HepG2 (cell line): Measurements from ENCODE around the gene BMPR2. TPM values are rescaled to one million over a fixed set of nuclear protein-coding genes. Genes with fewer than 3 reads are reported as not detected.

Source experiments
- GLMP ChIP-seq: sonication (generic); formaldehyde crosslinking; IDR thresholded peaks from 2 replicates; pipeline ENCODE4 v1.9.0; 2021; ENCODE audit warnings: missing genetic modification reagents, mild to moderate bottlenecking, borderline replicate concordance
- HNF4G ChIP-seq, 2 experiments: sonication (generic) in 1 of 2; formaldehyde crosslinking in 1 of 2; IDR thresholded peaks; 2 replicates each; pipeline versions ENCODE4 v1.4.0 to v1.6.1; 2011 to 2020; ENCODE audit warnings: borderline replicate concordance in 2 of 2, low read depth in 2 of 2, mild to moderate bottlenecking in 2 of 2, low read length in 1 of 2, missing genetic modification reagents in 1 of 2, moderate library complexity in 1 of 2
- HNRNPH1 ChIP-seq: fragments of 200-400 bp; formaldehyde crosslinking; optimal IDR thresholded peaks from 2 replicates; pipeline ENCODE3; 2017; ENCODE audit warnings: mild to moderate bottlenecking, low read depth, low read length
- MIXL1 ChIP-seq: IDR thresholded peaks from 2 replicates; pipeline ENCODE4 v1.6.1; 2016
- NFYB ChIP-seq: sonication (generic); formaldehyde crosslinking; IDR thresholded peaks from 2 replicates; pipeline ENCODE4 v1.4.0; 2020; ENCODE audit warnings: missing genetic modification reagents
- POLR2G ChIP-seq: fragments of 200-400 bp; formaldehyde crosslinking; IDR thresholded peaks from 2 replicates; pipeline ENCODE4 v1.6.1; 2018; ENCODE audit warnings: mild to moderate bottlenecking, low read depth, low read length, moderate library complexity
- SMAD1 ChIP-seq: sonication (generic); formaldehyde crosslinking; IDR thresholded peaks from 2 replicates; pipeline ENCODE4 v1.4.0; 2020; ENCODE audit warnings: missing genetic modification reagents, low read depth, mild to moderate bottlenecking, borderline replicate concordance
- SOX6 ChIP-seq, 2 experiments: fragments of 450-650 bp in 1 of 2; sonication (generic) in 1 of 2; formaldehyde crosslinking in 1 of 2; IDR thresholded peaks; 2 replicates each; pipeline versions ENCODE4 v1.4.0 to v1.6.1; 2017 to 2020; ENCODE audit warnings: antibody characterized with exemption in 1 of 2, mild to moderate bottlenecking in 1 of 2, missing genetic modification reagents in 1 of 2
- TARDBP ChIP-seq: sonication (generic); formaldehyde crosslinking; IDR thresholded peaks from 2 replicates; pipeline ENCODE4 v1.8.0; 2022; ENCODE audit warnings: mild to moderate bottlenecking, missing genetic modification reagents
- TCF7L2 ChIP-seq: IDR thresholded peaks from 2 replicates; pipeline ENCODE4 v1.6.1; 2011; ENCODE audit warnings: mild to moderate bottlenecking, low read depth, low read length, moderate library complexity
- TOE1 ChIP-seq: sonication (generic); formaldehyde crosslinking; IDR thresholded peaks from 2 replicates; pipeline ENCODE4 v1.4.0; 2020; ENCODE audit warnings: mild to moderate bottlenecking, missing genetic modification reagents
- ZNF10 ChIP-seq: sonication (generic); formaldehyde crosslinking; IDR thresholded peaks from 2 replicates; pipeline ENCODE4 v1.4.0; 2020; ENCODE audit warnings: mild to moderate bottlenecking, low read depth, missing genetic modification reagents, borderline replicate concordance
- ZNF317 ChIP-seq: sonication (generic); formaldehyde crosslinking; IDR thresholded peaks from 2 replicates; pipeline ENCODE4 v1.5.0; 2020; ENCODE audit warnings: mild to moderate bottlenecking, missing genetic modification reagents
- ZNF468 ChIP-seq: sonication (generic); formaldehyde crosslinking; IDR thresholded peaks from 2 replicates; pipeline ENCODE4 v1.8.0; 2022; ENCODE audit warnings: mild to moderate bottlenecking, moderate library complexity, missing genetic modification reagents
- ZNF567 ChIP-seq: sonication (generic); formaldehyde crosslinking; IDR thresholded peaks from 2 replicates; pipeline ENCODE4 v1.8.1; 2023; ENCODE audit warnings: mild to moderate bottlenecking, missing genetic modification reagents, borderline replicate concordance
- ZNF646 ChIP-seq: sonication (generic); formaldehyde crosslinking; IDR thresholded peaks from 2 replicates; pipeline ENCODE4 v1.9.0; 2021; ENCODE audit warnings: mild to moderate bottlenecking, missing genetic modification reagents
- ZNF691 ChIP-seq: sonication (generic); formaldehyde crosslinking; IDR thresholded peaks from 2 replicates; pipeline ENCODE4 v1.4.0; 2020; ENCODE audit warnings: missing genetic modification reagents, low read depth, mild to moderate bottlenecking, borderline replicate concordance
- ZNF773 ChIP-seq: sonication (generic); formaldehyde crosslinking; IDR thresholded peaks from 2 replicates; pipeline ENCODE4 v1.4.0; 2020; ENCODE audit warnings: missing genetic modification reagents, borderline replicate concordance
- ZNF790 ChIP-seq: sonication (generic); formaldehyde crosslinking; IDR thresholded peaks from 2 replicates; pipeline ENCODE4 v1.8.0; 2022; ENCODE audit warnings: missing genetic modification reagents, mild to moderate bottlenecking, borderline replicate concordance
- polyA plus RNA-seq, 8 experiments: library from polyadenylated mRNA; depleted of rRNA in 3 of 8; stranded (reverse) in 7 of 8; unstranded in 1 of 8; fragments of >200 nt; fragmentation: Illumina TruSeq in 4 of 8; extraction: Trizol in 4 of 8; gene quantifications; 2 replicates each; pipeline versions ENCODE4 v1.2.1 to v1.2.3, GENCODE V29; 2011 to 2016; ENCODE audit warnings: low read depth in 4 of 8, missing spikeins in 1 of 8, mixed read lengths in 1 of 8; ENCODE audit not compliant: insufficient read depth in 1 of 8
- total RNA-seq, 5 experiments: library from RNA; depleted of rRNA; stranded (reverse); fragments of >200 nt; fragmentation: Illumina TruSeq; extraction: Trizol; gene quantifications; 2 replicates each; pipeline ENCODE4 v1.2.3, GENCODE V29; 2016; ENCODE audit warnings: low read depth in 1 of 5

BMPR2 gene
- total and polyA plus RNA-seq, 2 of the 13 experiments (the other 11 are each of a cell fraction or from before 2014, with no cell fraction given): 5.5 to 10.3 TPM

- TF ChIP-seq ZNF646 (peak; percentile 58; the same call in 1 of the 2 replicates), ZNF468 (CRISPR knock-in tag) (no peak), ZNF10 (no peak), SOX6 (IDR thresholded peaks at IDR 0.05) (no peak), SOX6 (CRISPR knock-in tag; IDR thresholded peaks at IDR 0.05) (peak; percentile 92), HNF4G (IDR thresholded peaks at IDR 0.05; ENCODE audit: borderline replicate concordance, low read depth, low read length) (no peak), HNF4G (CRISPR knock-in tag; IDR thresholded peaks at IDR 0.05; ENCODE audit: borderline replicate concordance, low read depth) (no peak), HNRNPH1 (no peak), ZNF567 (CRISPR knock-in tag) (no peak), TARDBP (CRISPR knock-in tag) (peak; percentile 96), TCF7L2 (no peak), TOE1 (CRISPR knock-in tag) (no peak), ZNF691 (no peak), ZNF790 (CRISPR knock-in tag) (no peak), ZNF773 (CRISPR knock-in tag) (no peak), GLMP (CRISPR knock-in tag) (no peak), NFYB (0 out of 2 replicates have a peak, but pooled peaks have one; percentile 19), MIXL1 (peak; percentile 71; the same call in 1 of the 2 replicates), SMAD1 (CRISPR knock-in tag) (no peak), ZNF317 (CRISPR knock-in tag) (peak; percentile 59; the same call in 1 of the 2 replicates), POLR2G (no peak)
These were observed 118.4 kb downstream of the BMPR2 start (continued) for GRCh38 chr2:202494300-202495229.
